ENCODE data around the gene IKZF2. TPM values are rescaled to one million over a fixed set of nuclear protein-coding genes. Genes with fewer than 3 reads are reported as not detected.

IKZF2 gene
- total RNA-seq: 16.4 TPM
- long read RNA-seq, partial matches to known transcripts: 0 of 4 reads
- long read RNA-seq, other reads (novel, unspliced or antisense): 4 of 4 reads

DNA sequence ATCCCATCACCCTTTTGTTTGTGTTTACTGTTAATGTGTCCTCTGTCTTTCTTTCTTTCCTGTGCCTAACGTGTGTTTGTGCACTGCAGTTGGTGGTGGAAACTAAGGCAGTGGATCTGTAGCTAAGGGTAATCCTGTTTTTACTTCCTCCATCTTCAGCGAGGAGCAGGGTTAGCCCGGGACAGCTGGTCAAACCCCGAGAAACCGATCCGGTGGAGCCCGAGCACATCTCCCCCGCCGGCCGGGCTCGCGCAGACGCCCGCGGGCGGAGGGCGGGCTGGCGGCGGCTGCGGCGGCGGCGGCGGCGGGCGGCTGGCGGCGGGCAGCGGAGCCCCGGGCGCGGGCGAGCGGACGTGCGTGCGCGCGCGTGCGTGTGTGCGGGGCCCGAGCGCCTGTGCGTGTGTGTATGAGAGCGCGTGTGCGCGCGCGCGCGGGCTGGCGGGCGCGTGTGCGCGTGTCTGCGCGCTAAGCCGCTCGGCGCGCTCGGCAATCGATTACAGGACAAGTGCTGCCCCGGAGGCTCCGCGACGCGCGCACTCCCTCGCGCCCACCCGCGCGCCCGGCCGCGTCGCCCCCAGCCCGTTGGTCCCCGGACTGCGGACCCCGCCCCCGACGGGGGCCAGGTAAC, at the start of gene IKZF2:
IKZF2 (minus strand) TSS at position 176 of the 628 bp plus-strand sequence. CDS start 2,983 bp downstream, outside the sequence.
- intact Hi-C loops (cut with DNase I): no loop called here
- no peaks in the 10 kb centered on the region for H3K36me3 ChIP-seq
- peaks cover 14% of the 10 kb centered on the region for H3K4me1 ChIP-seq
- H3K4me3 ChIP-seq: peak within 1 kb of the TSS; percentile 67
- H3K27me3 ChIP-seq: no peaks in the 10 kb centered on the region
- H3K27ac ChIP-seq: peak within 1 kb of the TSS; percentile 90
- TF ChIP-seq CTCF (IDR thresholded peaks at IDR 0.05): no peak
- peak; percentile 95 for ATAC-seq
- peak; percentile 93 for DNase-seq
- H3K9me3 ChIP-seq: no peaks in the 10 kb centered on the region

- intact Hi-C loops (cut with DNase I): no loop called here
- Histone ChIP-seq H3K4me3 (no peak overlapping the region), H3K4me1 (no peaks in the 10 kb centered on the region), H3K27me3 (no peaks in the 10 kb centered on the region), H3K36me3 (no peaks in the 10 kb centered on the region), H3K9me3 (no peaks in the 10 kb centered on the region), H3K27ac (no peak overlapping the region)
- ATAC-seq: no peak
- no peak for TF ChIP-seq CTCF (IDR thresholded peaks at IDR 0.05)
- DNase-seq: no peak
These were observed 48.5 kb upstream of the IKZF2 start for GRCh38 chr2:213199871-213200270.

DNA sequence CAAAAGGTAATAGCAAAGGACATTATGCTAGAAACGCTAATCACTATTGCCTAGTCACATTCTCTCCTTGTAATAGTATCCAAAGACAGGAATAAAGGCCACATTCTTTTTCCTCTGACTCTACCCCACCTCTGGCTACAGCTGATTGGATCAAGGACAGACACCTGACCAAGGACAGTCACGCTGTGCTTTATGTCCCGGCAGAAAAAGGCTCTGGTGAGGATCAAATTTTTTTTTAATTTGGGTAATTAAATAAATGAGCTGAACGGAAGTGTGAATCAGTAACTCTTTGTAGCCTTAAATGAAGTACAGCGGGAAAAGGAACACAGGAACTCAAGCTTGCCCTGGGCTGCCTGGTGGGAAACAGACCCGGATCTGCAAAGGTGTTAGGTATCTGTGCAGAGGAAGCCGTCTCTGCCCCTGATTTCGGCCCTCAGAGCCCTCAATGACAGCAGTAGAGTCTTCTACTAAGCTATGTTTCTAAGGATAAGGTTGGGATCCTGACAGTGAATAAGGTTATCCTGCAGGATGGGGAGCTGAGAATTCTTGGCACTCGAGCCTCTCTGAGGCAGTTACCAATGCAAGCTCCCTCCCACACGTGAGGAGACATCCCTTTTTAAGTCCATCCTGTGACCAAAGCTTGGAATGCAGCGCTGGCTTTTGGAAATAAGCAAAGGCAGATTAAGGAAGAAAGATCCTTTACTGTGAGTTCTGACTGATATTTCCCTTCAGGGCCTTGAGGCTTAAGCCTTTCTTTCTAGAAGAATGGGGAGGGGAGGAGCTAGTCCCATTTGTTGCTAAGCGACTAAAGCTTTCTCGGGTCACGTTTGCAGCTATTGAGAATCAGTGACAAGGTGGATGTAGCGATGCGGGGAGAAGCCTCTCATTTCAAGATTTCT, 37.8 kb upstream of the IKZF2 start:
- no peak for DNase-seq
- TF ChIP-seq CTCF (IDR thresholded peaks at IDR 0.05): no peak
- no peak overlapping the region for H3K27ac ChIP-seq
- no peaks in the 10 kb centered on the region for H3K27me3 ChIP-seq
- peak; percentile 16 for ATAC-seq
- no peaks in the 10 kb centered on the region for H3K36me3 ChIP-seq
- H3K9me3 ChIP-seq: no peaks in the 10 kb centered on the region
- H3K4me1 ChIP-seq: no peaks in the 10 kb centered on the region
- H3K4me3 ChIP-seq: no peak overlapping the region
- intact Hi-C loops (cut with DNase I): no loop called here

GRCh38 chr2:213188533-213188867, 37.1 kb upstream of the IKZF2 start:
- no peak for ATAC-seq
- no peak for TF ChIP-seq CTCF (IDR thresholded peaks at IDR 0.05)
- no peak for DNase-seq
- Histone ChIP-seq H3K27me3 (no peaks in the 10 kb centered on the region), H3K4me3 (no peak overlapping the region), H3K4me1 (no peaks in the 10 kb centered on the region), H3K27ac (no peak overlapping the region), H3K36me3 (no peaks in the 10 kb centered on the region), H3K9me3 (no peaks in the 10 kb centered on the region)
- intact Hi-C loops (cut with DNase I): no loop called here

DNA sequence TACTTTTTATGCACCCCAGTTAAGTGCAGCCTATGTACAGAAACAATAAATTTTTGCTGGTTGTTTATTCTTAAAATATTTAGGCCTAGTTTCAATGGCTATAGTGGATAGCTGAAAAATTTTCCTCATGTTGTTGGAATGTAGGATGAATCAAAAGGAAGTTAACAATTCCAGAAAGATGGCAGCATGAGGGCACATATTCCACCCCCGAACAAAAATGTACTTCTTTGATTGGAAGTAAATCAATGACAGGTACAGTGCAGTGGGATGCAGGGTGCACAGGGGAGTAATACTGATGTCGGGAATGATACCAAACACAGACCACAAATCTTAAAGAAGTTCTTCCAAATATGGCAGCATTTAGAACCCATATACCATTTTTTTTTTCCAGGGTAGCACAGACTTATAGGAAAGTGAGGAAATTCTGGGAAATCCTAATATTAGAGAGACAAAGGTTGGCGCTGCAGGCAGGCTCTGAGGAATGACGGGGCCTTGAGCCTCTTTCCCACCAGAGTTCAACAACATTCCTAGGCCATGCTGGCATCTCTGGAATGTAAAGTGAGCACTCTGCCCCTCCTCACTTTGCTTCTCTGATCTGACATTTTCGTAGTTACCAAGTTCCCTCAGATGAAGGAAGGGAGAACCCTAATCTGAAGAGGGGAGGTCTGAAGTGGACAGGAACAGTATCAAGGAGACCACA, 36.6 kb upstream of the IKZF2 start:
- H3K4me1 ChIP-seq: no peaks in the 10 kb centered on the region
- ATAC-seq: peak; percentile 96
- H3K27me3 ChIP-seq: no peaks in the 10 kb centered on the region
- H3K4me3 ChIP-seq: no peak overlapping the region
- no peak for TF ChIP-seq CTCF (IDR thresholded peaks at IDR 0.05)
- DNase-seq: no peak
- H3K9me3 ChIP-seq: no peaks in the 10 kb centered on the region
- intact Hi-C loops (cut with DNase I): no loop called here
- H3K27ac ChIP-seq: no peak overlapping the region
- H3K36me3 ChIP-seq: no peaks in the 10 kb centered on the region

Measured in upper lobe of right lung (tissue), 1 donor.